ENCODE results near the gene ECI2.

DNA sequence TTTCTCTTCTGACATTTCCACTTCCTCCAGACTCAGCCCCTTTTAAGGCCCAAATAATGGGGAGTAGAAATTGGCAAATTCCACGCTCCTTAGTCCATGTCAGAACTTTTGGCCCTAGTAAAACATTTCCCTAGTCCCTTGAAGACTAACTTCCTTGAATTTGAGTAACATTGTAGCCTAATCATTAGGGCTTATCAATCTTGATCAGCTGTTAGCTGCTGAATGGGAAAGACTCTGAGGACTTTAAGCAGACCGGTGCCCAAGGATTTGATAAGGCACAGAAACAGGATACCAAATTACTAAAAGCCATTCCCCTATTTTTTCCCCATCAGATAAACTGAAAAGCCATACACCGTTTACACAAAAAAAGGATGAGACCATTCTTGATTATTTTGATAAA is 37.0 kb upstream of the ECI2 start:
- TF ChIP-seq, protein P1, sequence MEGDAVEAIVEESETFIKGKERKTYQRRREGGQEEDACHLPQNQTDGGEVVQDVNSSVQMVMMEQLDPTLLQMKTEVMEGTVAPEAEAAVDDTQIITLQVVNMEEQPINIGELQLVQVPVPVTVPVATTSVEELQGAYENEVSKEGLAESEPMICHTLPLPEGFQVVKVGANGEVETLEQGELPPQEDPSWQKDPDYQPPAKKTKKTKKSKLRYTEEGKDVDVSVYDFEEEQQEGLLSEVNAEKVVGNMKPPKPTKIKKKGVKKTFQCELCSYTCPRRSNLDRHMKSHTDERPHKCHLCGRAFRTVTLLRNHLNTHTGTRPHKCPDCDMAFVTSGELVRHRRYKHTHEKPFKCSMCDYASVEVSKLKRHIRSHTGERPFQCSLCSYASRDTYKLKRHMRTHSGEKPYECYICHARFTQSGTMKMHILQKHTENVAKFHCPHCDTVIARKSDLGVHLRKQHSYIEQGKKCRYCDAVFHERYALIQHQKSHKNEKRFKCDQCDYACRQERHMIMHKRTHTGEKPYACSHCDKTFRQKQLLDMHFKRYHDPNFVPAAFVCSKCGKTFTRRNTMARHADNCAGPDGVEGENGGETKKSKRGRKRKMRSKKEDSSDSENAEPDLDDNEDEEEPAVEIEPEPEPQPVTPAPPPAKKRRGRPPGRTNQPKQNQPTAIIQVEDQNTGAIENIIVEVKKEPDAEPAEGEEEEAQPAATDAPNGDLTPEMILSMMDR (IDR thresholded peaks at IDR 0.05), result no peak
- TF ChIP-seq POLR2A (IDR thresholded peaks at IDR 0.05) (no peak), POLR2AphosphoS5 (IDR thresholded peaks at IDR 0.05) (no peak), EP300 (IDR thresholded peaks at IDR 0.05; ENCODE audit: low read depth) (no peak)

Data from transverse colon (tissue), 4 donors.